Vagina (tissue), 2 donors: Measurements from ENCODE around the gene DLG2. TPM values are rescaled to one million over a fixed set of nuclear protein-coding genes. Genes with fewer than 3 reads are reported as not detected.

ENCODE experiments used
- DNase-seq, 2 donors: peaks; one replicate each; pipeline ENCODE4 v3.0.0-alpha.2; 2017; ENCODE audit errors: extremely low spot score in 2 of 2
- H3K27ac ChIP-seq: fragments of 200-600 bp; sonication (generic); one replicate; pipeline ENCODE4 v1.5.1; 2019
- H3K27me3 ChIP-seq: fragments of 200-600 bp; sonication (generic); one replicate; pipeline ENCODE4 v1.5.1; 2019
- H3K36me3 ChIP-seq, 2 donors: fragments of 200-600 bp; sonication (generic); one replicate each; pipeline ENCODE4 v1.5.1; 2017 to 2019
- H3K4me1 ChIP-seq: fragments of 200-600 bp; sonication (generic); one replicate; pipeline ENCODE4 v1.5.1; 2019
- H3K4me3 ChIP-seq, 2 donors: fragments of 200-600 bp; sonication (generic); 1 replicate in 1 of 2; 2 replicates in 1 of 2; pipeline ENCODE4 v1.5.1; 2016 to 2019
- H3K9me3 ChIP-seq: fragments of 200-600 bp; sonication (generic); one replicate; pipeline ENCODE4 v1.5.1; 2019
- POLR2A ChIP-seq, 2 donors: fragments of 450-650 bp; IDR thresholded peaks; one replicate each; pipeline ENCODE4 v1.6.1; 2017; ENCODE audit warnings: antibody characterized with exemption in 2 of 2, mild to moderate bottlenecking in 2 of 2, moderate library complexity in 2 of 2
- POLR2AphosphoS5 ChIP-seq, 2 donors: sonication (generic); formaldehyde crosslinking; IDR thresholded peaks; one replicate each; pipeline ENCODE4 v1.9.0; 2017; ENCODE audit warnings: antibody characterized with exemption in 2 of 2, mild to moderate bottlenecking in 2 of 2, low read depth in 1 of 2; ENCODE audit not compliant: insufficient read depth in 1 of 2
- intact Hi-C: fragments of 100-400 bp; cut with DNase I; formaldehyde crosslinking; loops from one replicate; pipeline ENCODE4 v1.15.1; 2023
- total RNA-seq: library from RNA; depleted of rRNA; stranded (reverse); fragments of >200 nt; gene quantifications from one replicate; pipeline ENCODE4 v1.2.3, GENCODE V29; 2016
- TF ChIP-seq, protein P1 (sequence below), 3 experiments: fragments of 450-650 bp in 2 of 3; fragments of 200-600 bp in 1 of 3; sonication (generic) in 1 of 3; IDR thresholded peaks; one replicate each; pipeline ENCODE4 v1.5.1; 2017 to 2019; ENCODE audit warnings: antibody characterized with exemption in 3 of 3, mild to moderate bottlenecking in 2 of 3, moderate library complexity in 2 of 3

The DLG2 gene
- total RNA-seq, 1 donor from 2014 or later: 10.1 TPM

DNA sequence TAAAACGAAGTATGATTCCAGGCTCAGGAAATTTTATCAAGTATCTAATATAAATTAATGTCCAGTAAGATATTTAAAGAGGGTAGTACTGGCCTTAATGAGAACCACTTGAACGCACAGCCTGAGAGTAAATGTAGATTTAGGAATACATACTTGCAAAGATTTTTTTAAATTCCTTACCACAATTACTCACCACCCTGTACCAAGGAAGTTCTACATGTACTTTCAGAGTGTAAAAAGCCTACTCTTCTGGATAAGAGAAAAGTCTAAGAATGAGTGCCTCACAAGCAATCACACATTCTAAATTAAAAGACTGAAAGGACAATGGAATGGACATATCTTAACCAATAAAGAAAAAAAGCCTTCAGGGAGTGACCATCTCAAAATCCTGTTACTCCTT, 697.4 kb downstream of the DLG2 start:
- TF ChIP-seq POLR2AphosphoS5 (IDR thresholded peaks at IDR 0.05; ENCODE audit: insufficient read depth in 1 of 2, low read depth in 1 of 2): no peak
- TF ChIP-seq, protein P1, sequence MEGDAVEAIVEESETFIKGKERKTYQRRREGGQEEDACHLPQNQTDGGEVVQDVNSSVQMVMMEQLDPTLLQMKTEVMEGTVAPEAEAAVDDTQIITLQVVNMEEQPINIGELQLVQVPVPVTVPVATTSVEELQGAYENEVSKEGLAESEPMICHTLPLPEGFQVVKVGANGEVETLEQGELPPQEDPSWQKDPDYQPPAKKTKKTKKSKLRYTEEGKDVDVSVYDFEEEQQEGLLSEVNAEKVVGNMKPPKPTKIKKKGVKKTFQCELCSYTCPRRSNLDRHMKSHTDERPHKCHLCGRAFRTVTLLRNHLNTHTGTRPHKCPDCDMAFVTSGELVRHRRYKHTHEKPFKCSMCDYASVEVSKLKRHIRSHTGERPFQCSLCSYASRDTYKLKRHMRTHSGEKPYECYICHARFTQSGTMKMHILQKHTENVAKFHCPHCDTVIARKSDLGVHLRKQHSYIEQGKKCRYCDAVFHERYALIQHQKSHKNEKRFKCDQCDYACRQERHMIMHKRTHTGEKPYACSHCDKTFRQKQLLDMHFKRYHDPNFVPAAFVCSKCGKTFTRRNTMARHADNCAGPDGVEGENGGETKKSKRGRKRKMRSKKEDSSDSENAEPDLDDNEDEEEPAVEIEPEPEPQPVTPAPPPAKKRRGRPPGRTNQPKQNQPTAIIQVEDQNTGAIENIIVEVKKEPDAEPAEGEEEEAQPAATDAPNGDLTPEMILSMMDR (IDR thresholded peaks at IDR 0.05): no peak
- no peak for TF ChIP-seq POLR2A (IDR thresholded peaks at IDR 0.05)
- Histone ChIP-seq H3K4me3 (no peak overlapping the region), H3K9me3 (no peaks in the 10 kb centered on the region), H3K4me1 (no peaks in the 10 kb centered on the region), H3K27me3 (no peaks in the 10 kb centered on the region), H3K27ac (no peak overlapping the region), H3K36me3 (no peaks in the 10 kb centered on the region)
- no peak for DNase-seq
- intact Hi-C loops: no loop called here

DNA sequence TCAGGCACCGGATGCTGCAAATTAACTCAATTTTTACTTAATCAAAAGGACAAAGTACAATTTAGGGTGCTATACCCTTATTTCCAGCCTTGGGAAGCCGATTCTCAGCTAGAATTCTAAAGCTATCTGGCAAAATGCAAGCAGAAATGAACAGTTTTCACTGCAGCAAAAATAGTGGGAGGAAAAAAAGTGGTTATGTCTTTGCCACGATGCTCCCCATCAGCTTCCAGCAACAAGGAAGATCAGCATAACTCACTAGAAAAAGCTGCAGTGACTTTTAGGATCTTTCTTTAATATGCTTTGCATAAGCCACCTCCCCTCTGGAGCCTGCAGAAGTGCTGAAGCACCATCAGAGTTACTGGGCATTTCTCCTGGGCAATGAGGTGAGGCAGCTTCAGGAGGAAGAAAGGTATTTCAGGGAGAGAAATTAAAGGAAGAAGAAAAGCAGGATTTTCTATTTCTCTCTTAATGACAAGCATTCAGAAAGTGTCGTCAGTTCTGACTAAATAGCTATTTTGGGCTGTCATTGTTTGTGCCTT, 702.9 kb downstream of the DLG2 start:
- H3K9me3 ChIP-seq: no peaks in the 10 kb centered on the region
- H3K27me3 ChIP-seq: no peaks in the 10 kb centered on the region
- no peak for DNase-seq
- peaks cover 5% of the 10 kb centered on the region for H3K4me1 ChIP-seq
- no peak overlapping the region for H3K27ac ChIP-seq
- intact Hi-C loops: no loop called here
- no peak for TF ChIP-seq POLR2A (IDR thresholded peaks at IDR 0.05)
- no peak for TF ChIP-seq POLR2AphosphoS5 (IDR thresholded peaks at IDR 0.05; ENCODE audit: insufficient read depth in 1 of 2, low read depth in 1 of 2)
- TF ChIP-seq, protein P1 (IDR thresholded peaks at IDR 0.05): no peak
- no peak overlapping the region for H3K4me3 ChIP-seq
- no peaks in the 10 kb centered on the region for H3K36me3 ChIP-seq

DNA sequence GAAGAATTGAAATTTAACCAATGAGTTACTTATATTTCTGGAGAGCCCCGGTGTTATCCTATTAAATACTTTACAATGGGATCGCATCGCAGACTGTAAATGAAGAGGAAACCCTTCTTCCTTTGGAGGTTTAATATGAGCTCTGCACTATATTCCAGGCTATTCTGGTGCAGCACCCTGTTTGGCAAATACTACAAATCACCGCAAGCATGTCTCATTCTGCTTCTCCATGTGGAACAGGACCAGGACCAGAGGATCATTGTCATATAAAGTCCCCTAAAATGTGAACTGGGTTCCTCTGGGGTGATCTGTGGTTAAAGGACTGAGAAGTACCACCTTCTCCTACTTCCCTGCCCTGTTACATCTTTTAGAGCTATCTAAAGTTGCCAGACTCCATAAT, 703.7 kb downstream of the DLG2 start:
- TF ChIP-seq, protein P1 (IDR thresholded peaks at IDR 0.05): no peak
- TF ChIP-seq POLR2A (IDR thresholded peaks at IDR 0.05) (no peak), POLR2AphosphoS5 (IDR thresholded peaks at IDR 0.05; ENCODE audit: insufficient read depth in 1 of 2, low read depth in 1 of 2) (no peak)
- Histone ChIP-seq H3K4me3 (no peak overlapping the region), H3K4me1 (peaks cover 5% of the 10 kb centered on the region), H3K27ac (no peak overlapping the region), H3K27me3 (no peaks in the 10 kb centered on the region), H3K9me3 (no peaks in the 10 kb centered on the region), H3K36me3 (no peaks in the 10 kb centered on the region)
- intact Hi-C loops: no loop called here
- no peak for DNase-seq

DNA sequence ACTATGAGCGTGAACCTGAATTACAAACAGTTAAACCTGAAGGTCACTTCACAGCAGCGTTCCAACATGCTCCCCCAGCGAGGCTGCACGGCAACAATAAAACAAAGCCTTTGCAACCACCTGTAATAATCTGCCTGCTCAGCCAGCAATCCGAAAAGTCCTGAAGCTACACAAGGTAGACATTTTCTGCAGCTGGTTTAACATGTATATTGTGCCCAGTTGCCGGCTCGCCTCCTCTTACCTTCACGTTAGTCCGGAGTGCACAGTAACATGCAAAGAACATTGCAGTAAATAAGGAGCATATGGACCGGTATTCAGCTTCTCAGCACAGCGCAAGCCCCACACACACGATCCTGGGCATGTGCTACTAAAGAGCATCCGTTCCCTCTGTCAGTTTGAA, 704.3 kb downstream of the DLG2 start:
- TF ChIP-seq, protein P1 (IDR thresholded peaks at IDR 0.05): no peak
- TF ChIP-seq POLR2AphosphoS5 (IDR thresholded peaks at IDR 0.05; ENCODE audit: insufficient read depth in 1 of 2, low read depth in 1 of 2) (no peak), POLR2A (IDR thresholded peaks at IDR 0.05) (no peak)
- no peaks in the 10 kb centered on the region for H3K9me3 ChIP-seq
- no peak overlapping the region for H3K27ac ChIP-seq
- H3K4me3 ChIP-seq: no peak overlapping the region
- H3K36me3 ChIP-seq: no peaks in the 10 kb centered on the region
- intact Hi-C loops: no loop called here
- H3K27me3 ChIP-seq: no peaks in the 10 kb centered on the region
- no peak for DNase-seq
- H3K4me1 ChIP-seq: peaks cover 5% of the 10 kb centered on the region

DNA sequence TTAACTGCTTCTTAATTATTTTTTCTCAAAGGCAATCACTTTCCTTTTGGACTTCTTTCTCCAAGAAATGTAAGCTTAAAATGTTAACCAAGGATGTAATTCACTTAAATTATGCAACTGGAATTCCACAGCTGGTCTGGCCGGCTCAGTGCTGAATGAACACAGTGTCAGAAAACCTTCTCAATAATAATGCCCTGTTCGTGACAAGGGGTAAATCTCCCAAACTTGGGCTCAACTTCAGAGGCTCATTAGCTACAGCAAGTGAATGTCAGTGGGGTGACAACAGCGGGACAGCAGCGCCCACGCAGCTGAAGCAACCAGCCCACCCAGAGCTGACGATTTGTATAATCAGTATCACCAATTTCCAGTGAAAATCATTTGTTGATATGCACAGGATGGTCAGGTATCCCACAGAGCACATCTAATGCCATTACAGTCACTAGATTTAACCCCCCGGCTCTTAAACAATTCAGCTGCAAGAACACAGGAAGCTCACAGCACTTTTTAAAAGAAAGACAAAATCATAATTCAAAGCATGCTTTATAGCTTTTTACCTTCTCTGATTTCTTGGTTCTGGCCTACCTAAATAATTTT, 704.8 kb downstream of the DLG2 start:
- intact Hi-C loops: no loop called here
- no peak overlapping the region for H3K27ac ChIP-seq
- no peaks in the 10 kb centered on the region for H3K36me3 ChIP-seq
- H3K9me3 ChIP-seq: no peaks in the 10 kb centered on the region
- no peak for DNase-seq
- no peak overlapping the region for H3K4me3 ChIP-seq
- no peaks in the 10 kb centered on the region for H3K27me3 ChIP-seq
- TF ChIP-seq POLR2AphosphoS5 (IDR thresholded peaks at IDR 0.05; ENCODE audit: insufficient read depth in 1 of 2, low read depth in 1 of 2) (no peak), POLR2A (IDR thresholded peaks at IDR 0.05) (no peak)
- TF ChIP-seq, protein P1 (IDR thresholded peaks at IDR 0.05): no peak
- H3K4me1 ChIP-seq: peaks cover 5% of the 10 kb centered on the region
